ENCODE measurements around the gene NFIA.

The NFIA gene

DNA sequence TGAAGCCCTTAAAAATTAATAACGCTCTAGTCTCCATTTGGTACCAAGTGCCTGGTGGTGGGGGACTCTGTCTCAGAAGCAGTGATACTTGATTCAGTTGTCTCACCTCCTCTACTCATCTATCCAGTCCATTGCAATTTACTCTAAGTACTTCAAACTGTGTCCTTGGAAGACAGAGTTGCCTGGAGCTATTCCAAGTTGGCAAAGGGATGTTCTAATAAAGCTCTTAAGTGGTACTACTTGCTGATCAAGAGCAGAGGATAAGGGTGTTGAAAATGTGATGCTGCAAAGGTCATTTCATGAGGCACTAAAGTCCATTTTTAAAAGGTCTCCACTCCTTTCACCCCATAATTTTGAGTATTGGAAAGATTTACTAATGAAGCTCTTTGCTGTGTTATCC is 142.2 kb downstream of the NFIA start:
- no peaks in the 10 kb centered on the region for H3K27me3 ChIP-seq (ENCODE audit: insufficient read depth, poor library complexity, severe bottlenecking)
- H3K4me3 ChIP-seq (ENCODE audit: severe bottlenecking): no peak overlapping the region
- H3K36me3 ChIP-seq (ENCODE audit: low read depth): no peaks in the 10 kb centered on the region
- no peak overlapping the region for H3K27ac ChIP-seq (ENCODE audit: poor library complexity, severe bottlenecking)
- no peaks in the 10 kb centered on the region for H3K9me3 ChIP-seq (ENCODE audit: severe bottlenecking)
- H3K4me1 ChIP-seq (ENCODE audit: insufficient read depth, poor library complexity, severe bottlenecking): peaks cover 21% of the 10 kb centered on the region
- ATAC-seq (ENCODE audit: low read depth): no peak
- no peak for DNase-seq (ENCODE audit: low spot score)
- TF ChIP-seq, protein P1, sequence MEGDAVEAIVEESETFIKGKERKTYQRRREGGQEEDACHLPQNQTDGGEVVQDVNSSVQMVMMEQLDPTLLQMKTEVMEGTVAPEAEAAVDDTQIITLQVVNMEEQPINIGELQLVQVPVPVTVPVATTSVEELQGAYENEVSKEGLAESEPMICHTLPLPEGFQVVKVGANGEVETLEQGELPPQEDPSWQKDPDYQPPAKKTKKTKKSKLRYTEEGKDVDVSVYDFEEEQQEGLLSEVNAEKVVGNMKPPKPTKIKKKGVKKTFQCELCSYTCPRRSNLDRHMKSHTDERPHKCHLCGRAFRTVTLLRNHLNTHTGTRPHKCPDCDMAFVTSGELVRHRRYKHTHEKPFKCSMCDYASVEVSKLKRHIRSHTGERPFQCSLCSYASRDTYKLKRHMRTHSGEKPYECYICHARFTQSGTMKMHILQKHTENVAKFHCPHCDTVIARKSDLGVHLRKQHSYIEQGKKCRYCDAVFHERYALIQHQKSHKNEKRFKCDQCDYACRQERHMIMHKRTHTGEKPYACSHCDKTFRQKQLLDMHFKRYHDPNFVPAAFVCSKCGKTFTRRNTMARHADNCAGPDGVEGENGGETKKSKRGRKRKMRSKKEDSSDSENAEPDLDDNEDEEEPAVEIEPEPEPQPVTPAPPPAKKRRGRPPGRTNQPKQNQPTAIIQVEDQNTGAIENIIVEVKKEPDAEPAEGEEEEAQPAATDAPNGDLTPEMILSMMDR (IDR thresholded peaks at IDR 0.05; ENCODE audit: poor library complexity, severe bottlenecking): no peak

DNA sequence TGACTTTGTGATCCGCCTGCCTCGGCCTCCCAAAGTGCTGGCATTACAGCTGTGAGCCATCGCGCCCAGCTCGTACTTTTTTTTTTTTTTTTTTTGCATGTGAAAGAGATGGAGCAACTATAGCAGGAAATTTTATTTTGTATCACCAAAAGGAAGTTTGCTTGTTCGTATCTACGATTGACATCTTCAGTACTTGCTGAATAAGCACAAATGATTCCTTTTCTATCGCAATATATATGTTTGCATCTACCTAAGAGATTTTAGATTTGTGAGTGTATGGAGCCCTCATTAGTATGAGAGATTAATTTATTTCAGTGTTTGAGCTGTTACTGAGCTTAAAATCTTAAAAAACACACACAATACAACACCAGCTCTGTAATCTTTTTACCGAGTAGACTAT is 143.1 kb downstream of the NFIA start:
- no peak for DNase-seq (ENCODE audit: low spot score)
- TF ChIP-seq, protein P1 (IDR thresholded peaks at IDR 0.05; ENCODE audit: poor library complexity, severe bottlenecking): no peak
- H3K27me3 ChIP-seq (ENCODE audit: insufficient read depth, poor library complexity, severe bottlenecking): no peaks in the 10 kb centered on the region
- no peak overlapping the region for H3K27ac ChIP-seq (ENCODE audit: poor library complexity, severe bottlenecking)
- no peaks in the 10 kb centered on the region for H3K36me3 ChIP-seq (ENCODE audit: low read depth)
- H3K9me3 ChIP-seq (ENCODE audit: severe bottlenecking): no peaks in the 10 kb centered on the region
- peaks cover 21% of the 10 kb centered on the region for H3K4me1 ChIP-seq (ENCODE audit: insufficient read depth, poor library complexity, severe bottlenecking)
- ATAC-seq (ENCODE audit: low read depth): no peak
- H3K4me3 ChIP-seq (ENCODE audit: severe bottlenecking): no peak overlapping the region

DNA sequence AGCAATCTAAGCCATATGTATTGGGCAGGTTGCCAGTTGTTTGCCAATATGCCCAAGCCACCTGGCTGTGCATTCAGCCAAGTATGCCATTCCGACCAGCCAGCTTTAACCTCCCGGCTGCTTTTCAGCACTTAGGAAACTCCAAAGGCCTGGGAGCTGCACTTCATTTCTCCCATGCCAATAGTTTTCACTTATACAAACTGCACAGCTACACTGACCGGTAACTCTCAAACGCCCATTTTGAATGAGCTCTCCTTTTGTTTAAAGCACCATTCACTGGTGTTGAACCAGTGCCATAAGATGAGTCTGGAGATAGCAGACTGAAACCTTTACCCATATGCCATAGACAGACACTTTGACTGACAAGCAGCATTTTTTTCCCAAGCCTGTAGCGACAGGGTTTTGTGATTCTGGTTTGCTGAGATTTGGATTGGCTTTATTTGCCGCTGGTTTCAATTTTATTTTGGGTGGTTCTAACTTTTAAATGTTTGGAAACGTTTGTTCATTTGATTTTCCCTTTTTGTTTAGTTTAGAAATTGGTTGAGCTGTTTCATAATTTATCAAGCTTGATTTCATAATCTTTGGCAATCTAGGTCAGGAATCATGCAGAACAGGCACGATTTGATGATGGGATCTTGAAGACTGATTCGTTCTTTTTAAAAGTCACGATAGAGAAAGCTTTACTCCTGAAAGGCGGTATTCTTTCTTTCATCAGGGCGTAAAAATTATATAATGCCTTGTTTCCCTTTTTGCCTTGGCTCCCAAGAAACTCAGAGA is 144.6 kb downstream of the NFIA start:
- Histone ChIP-seq H3K27ac (ENCODE audit: poor library complexity, severe bottlenecking) (no peak overlapping the region), H3K4me1 (ENCODE audit: insufficient read depth, poor library complexity, severe bottlenecking) (peaks cover 17% of the 10 kb centered on the region), H3K36me3 (ENCODE audit: low read depth) (no peaks in the 10 kb centered on the region), H3K9me3 (ENCODE audit: severe bottlenecking) (no peaks in the 10 kb centered on the region), H3K4me3 (ENCODE audit: severe bottlenecking) (no peak overlapping the region), H3K27me3 (ENCODE audit: insufficient read depth, poor library complexity, severe bottlenecking) (no peaks in the 10 kb centered on the region)
- ATAC-seq (ENCODE audit: low read depth) (peak; percentile 59), DNase-seq (ENCODE audit: low spot score) (no peak)
- TF ChIP-seq, protein P1 (IDR thresholded peaks at IDR 0.05; ENCODE audit: poor library complexity, severe bottlenecking): no peak

- Histone ChIP-seq H3K4me3 (ENCODE audit: severe bottlenecking) (no peak overlapping the region), H3K9me3 (ENCODE audit: severe bottlenecking) (no peaks in the 10 kb centered on the region), H3K27ac (ENCODE audit: poor library complexity, severe bottlenecking) (no peak overlapping the region), H3K4me1 (ENCODE audit: insufficient read depth, poor library complexity, severe bottlenecking) (peaks cover 17% of the 10 kb centered on the region), H3K27me3 (ENCODE audit: insufficient read depth, poor library complexity, severe bottlenecking) (no peaks in the 10 kb centered on the region), H3K36me3 (ENCODE audit: low read depth) (no peaks in the 10 kb centered on the region)
- DNase-seq (ENCODE audit: low spot score): no peak
- ATAC-seq (ENCODE audit: low read depth): no peak
- TF ChIP-seq, protein P1 (IDR thresholded peaks at IDR 0.05; ENCODE audit: poor library complexity, severe bottlenecking): no peak
These were observed 145.6 kb downstream of the NFIA start for GRCh38 chr1:61227857-61228550.

DNA sequence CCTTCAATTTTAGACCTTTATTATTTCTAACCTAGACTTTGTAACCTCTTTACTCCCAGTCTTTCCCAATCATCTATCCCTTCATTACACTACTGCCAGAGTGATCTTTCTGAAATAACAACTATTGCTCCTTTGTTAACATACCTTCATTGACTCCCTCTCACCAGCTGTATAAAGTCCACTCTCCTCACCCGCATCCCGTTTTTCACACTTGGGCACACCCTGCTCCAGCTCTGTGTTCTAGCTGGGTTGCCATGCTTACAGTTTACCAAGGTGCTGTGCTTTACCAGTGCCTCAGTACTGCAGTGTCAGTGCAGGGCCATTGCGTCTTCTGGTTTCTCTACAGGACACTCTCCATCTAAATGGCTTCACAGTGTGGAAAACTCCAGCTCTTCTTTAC is 148.2 kb downstream of the NFIA start:
- ATAC-seq (ENCODE audit: low read depth) (no peak), DNase-seq (ENCODE audit: low spot score) (no peak)
- H3K9me3 ChIP-seq (ENCODE audit: severe bottlenecking): no peaks in the 10 kb centered on the region
- H3K27ac ChIP-seq (ENCODE audit: poor library complexity, severe bottlenecking): no peak overlapping the region
- no peak overlapping the region for H3K4me3 ChIP-seq (ENCODE audit: severe bottlenecking)
- no peaks in the 10 kb centered on the region for H3K27me3 ChIP-seq (ENCODE audit: insufficient read depth, poor library complexity, severe bottlenecking)
- TF ChIP-seq, protein P1 (IDR thresholded peaks at IDR 0.05; ENCODE audit: poor library complexity, severe bottlenecking): no peak
- H3K4me1 ChIP-seq (ENCODE audit: insufficient read depth, poor library complexity, severe bottlenecking): peaks cover 14% of the 10 kb centered on the region
- H3K36me3 ChIP-seq (ENCODE audit: low read depth): no peaks in the 10 kb centered on the region

All from RWPE2 (cell line).